ENCODE measurements around the gene ARHGAP30. TPM values are rescaled to one million over a fixed set of nuclear protein-coding genes. Genes with fewer than 3 reads are reported as not detected.
A peak's percentile ranks its signal among the peaks of the same experiment; 100 is the strongest.

Gene ARHGAP30
- total and polyA plus RNA-seq, 2 donors: 40.8 to 65.7 TPM

- WGBS: 62% methylated on average over 2 of the region's 2 CpGs
- Histone ChIP-seq H3K4me3 (ENCODE audit: low read length in 2 of 2) (no peak overlapping the region), H3K4me1 (ENCODE audit: control insufficient read depth in 2 of 2, insufficient read depth in 2 of 2, low read length in 2 of 2) (peaks cover under 1 to 8% of the 10 kb centered on the region in 2 donors), H3K36me3 (ENCODE audit: control insufficient read depth in 2 of 2, insufficient read depth in 2 of 2, low read length in 1 of 2) (peaks cover 5 to 7% of the 10 kb centered on the region in 2 donors), H3K27me3 (ENCODE audit: control insufficient read depth in 2 of 2, insufficient read depth in 1 of 2, low read length in 1 of 2) (no peaks in the 10 kb centered on the region), H3K9me3 (ENCODE audit: control insufficient read depth in 2 of 2, insufficient read depth in 1 of 2, low read length in 1 of 2) (no peaks in the 10 kb centered on the region), H3K27ac (ENCODE audit: low read depth in 1 of 2, low read length in 1 of 2) (no peak overlapping the region)
- no peak for DNase-seq (ENCODE audit: low read depth in 6 of 9, low spot score in 9 of 9)
Observed at GRCh38 chr1:161111527-161111926, 41.8 kb upstream of the ARHGAP30 start.

- Histone ChIP-seq H3K4me1 (ENCODE audit: control insufficient read depth in 2 of 2, insufficient read depth in 2 of 2, low read length in 2 of 2) (peaks cover 0 to 4% of the 10 kb centered on the region in 2 donors), H3K4me3 (ENCODE audit: low read length in 2 of 2) (no peak overlapping the region), H3K27me3 (ENCODE audit: control insufficient read depth in 2 of 2, insufficient read depth in 1 of 2, low read length in 1 of 2) (no peaks in the 10 kb centered on the region), H3K36me3 (ENCODE audit: control insufficient read depth in 2 of 2, insufficient read depth in 2 of 2, low read length in 1 of 2) (peaks cover 5 to 8% of the 10 kb centered on the region in 2 donors), H3K27ac (ENCODE audit: low read depth in 1 of 2, low read length in 1 of 2) (no peak overlapping the region), H3K9me3 (ENCODE audit: control insufficient read depth in 2 of 2, insufficient read depth in 1 of 2, low read length in 1 of 2) (no peaks in the 10 kb centered on the region)
- WGBS: 97% methylated on average over 3 of the region's 3 CpGs
- DNase-seq (ENCODE audit: low read depth in 6 of 9, low spot score in 9 of 9): no peak
Observed at GRCh38 chr1:161111117-161111516, 41.4 kb upstream of the ARHGAP30 start.

GRCh38 chr1:161106431-161106830, 36.7 kb upstream of the ARHGAP30 start:
- WGBS: 99% methylated on average over 1 of the region's 1 CpG
- no peaks in the 10 kb centered on the region for H3K9me3 ChIP-seq (ENCODE audit: control insufficient read depth in 2 of 2, insufficient read depth in 1 of 2, low read length in 1 of 2)
- peaks cover 13 to 19% of the 10 kb centered on the region in 2 donors for H3K36me3 ChIP-seq (ENCODE audit: control insufficient read depth in 2 of 2, insufficient read depth in 2 of 2, low read length in 1 of 2)

GRCh38 chr1:161100556-161100955, 30.9 kb upstream of the ARHGAP30 start:
- H3K27me3 ChIP-seq (ENCODE audit: control insufficient read depth in 2 of 2, insufficient read depth in 1 of 2, low read length in 1 of 2): peaks cover 2 to 14% of the 10 kb centered on the region in 2 donors
- H3K4me3 ChIP-seq (ENCODE audit: low read length in 2 of 2): no peak overlapping the region
- 98% methylated on average over 2 of the region's 2 CpGs for WGBS
- H3K27ac ChIP-seq (ENCODE audit: low read depth in 1 of 2, low read length in 1 of 2): no peak overlapping the region
- H3K4me1 ChIP-seq (ENCODE audit: control insufficient read depth in 2 of 2, insufficient read depth in 2 of 2, low read length in 2 of 2): peaks cover 11 to 20% of the 10 kb centered on the region in 2 donors
- H3K36me3 ChIP-seq (ENCODE audit: control insufficient read depth in 2 of 2, insufficient read depth in 2 of 2, low read length in 1 of 2): peaks cover 21 to 27% of the 10 kb centered on the region in 2 donors
- peaks cover 0 to 5% of the 10 kb centered on the region in 2 donors for H3K9me3 ChIP-seq (ENCODE audit: control insufficient read depth in 2 of 2, insufficient read depth in 1 of 2, low read length in 1 of 2)
- no peak for DNase-seq (ENCODE audit: low read depth in 6 of 9, low spot score in 9 of 9)

More at GRCh38 chr1:161106431-161106830, 36.7 kb upstream of the ARHGAP30 start:
- no peaks in the 10 kb centered on the region for H3K27me3 ChIP-seq (ENCODE audit: control insufficient read depth in 2 of 2, insufficient read depth in 1 of 2, low read length in 1 of 2)
- no peak overlapping the region for H3K27ac ChIP-seq (ENCODE audit: low read depth in 1 of 2, low read length in 1 of 2)
- H3K4me3 ChIP-seq (ENCODE audit: low read length in 2 of 2): no peak overlapping the region
- no peaks in the 10 kb centered on the region for H3K4me1 ChIP-seq (ENCODE audit: control insufficient read depth in 2 of 2, insufficient read depth in 2 of 2, low read length in 2 of 2)
- DNase-seq (ENCODE audit: low read depth in 6 of 9, low spot score in 9 of 9): no peak

GRCh38 chr1:161099090-161099802, 29.6 kb upstream of the ARHGAP30 start:
- H3K4me1 ChIP-seq (ENCODE audit: control insufficient read depth in 2 of 2, insufficient read depth in 2 of 2, low read length in 2 of 2): peaks cover 11 to 20% of the 10 kb centered on the region in 2 donors
- no peak overlapping the region for H3K27ac ChIP-seq (ENCODE audit: low read depth in 1 of 2, low read length in 1 of 2)
- H3K4me3 ChIP-seq (ENCODE audit: low read length in 2 of 2): peak overlapping the region in 1 of 2 donors; percentile 24
- WGBS: 96% methylated on average over 9 of the region's 9 CpGs
- H3K9me3 ChIP-seq (ENCODE audit: control insufficient read depth in 2 of 2, insufficient read depth in 1 of 2, low read length in 1 of 2): peaks cover 0 to 5% of the 10 kb centered on the region in 2 donors
- peaks cover 21 to 27% of the 10 kb centered on the region in 2 donors for H3K36me3 ChIP-seq (ENCODE audit: control insufficient read depth in 2 of 2, insufficient read depth in 2 of 2, low read length in 1 of 2)
- peaks cover 2 to 14% of the 10 kb centered on the region in 2 donors for H3K27me3 ChIP-seq (ENCODE audit: control insufficient read depth in 2 of 2, insufficient read depth in 1 of 2, low read length in 1 of 2)
- no peak for DNase-seq (ENCODE audit: low read depth in 6 of 9, low spot score in 9 of 9)

GRCh38 chr1:161098210-161099068, 28.7 kb upstream of the ARHGAP30 start, which contains the start of gene KLHDC9:
KLHDC9 (plus strand) TSS chr1:161098361; CDS start chr1:161098536, 175 bp downstream.
- peaks cover 2 to 14% of the 10 kb centered on the region in 2 donors for H3K27me3 ChIP-seq (ENCODE audit: control insufficient read depth in 2 of 2, insufficient read depth in 1 of 2, low read length in 1 of 2)
- peak within 1 kb of the TSS; percentile 24 to 59 for H3K4me3 ChIP-seq (ENCODE audit: low read length in 2 of 2)
- peak within 1 kb of the TSS in 1 of 2 donors; percentile 33 for H3K27ac ChIP-seq (ENCODE audit: low read depth in 1 of 2, low read length in 1 of 2)
- H3K9me3 ChIP-seq (ENCODE audit: control insufficient read depth in 2 of 2, insufficient read depth in 1 of 2, low read length in 1 of 2): peaks cover 0 to 5% of the 10 kb centered on the region in 2 donors
- WGBS: 8% methylated on average over 71 of the region's 71 CpGs
- H3K36me3 ChIP-seq (ENCODE audit: control insufficient read depth in 2 of 2, insufficient read depth in 2 of 2, low read length in 1 of 2): peaks cover 21 to 27% of the 10 kb centered on the region in 2 donors
- peaks cover 11 to 20% of the 10 kb centered on the region in 2 donors for H3K4me1 ChIP-seq (ENCODE audit: control insufficient read depth in 2 of 2, insufficient read depth in 2 of 2, low read length in 2 of 2)
- peak in 8 of 9 donors; percentile 22 to 73 (median 46) for DNase-seq (ENCODE audit: low read depth in 6 of 9, low spot score in 9 of 9)

- peaks cover 2 to 14% of the 10 kb centered on the region in 2 donors for H3K27me3 ChIP-seq (ENCODE audit: control insufficient read depth in 2 of 2, insufficient read depth in 1 of 2, low read length in 1 of 2)
- no peak for DNase-seq (ENCODE audit: low read depth in 6 of 9, low spot score in 9 of 9)
- H3K36me3 ChIP-seq (ENCODE audit: control insufficient read depth in 2 of 2, insufficient read depth in 2 of 2, low read length in 1 of 2): peaks cover 13 to 18% of the 10 kb centered on the region in 2 donors
- WGBS: 87% methylated on average over 1 of the region's 1 CpG
- no peak overlapping the region for H3K4me3 ChIP-seq (ENCODE audit: low read length in 2 of 2)
- peaks cover 0 to 5% of the 10 kb centered on the region in 2 donors for H3K9me3 ChIP-seq (ENCODE audit: control insufficient read depth in 2 of 2, insufficient read depth in 1 of 2, low read length in 1 of 2)
- H3K27ac ChIP-seq (ENCODE audit: low read depth in 1 of 2, low read length in 1 of 2): no peak overlapping the region
- H3K4me1 ChIP-seq (ENCODE audit: control insufficient read depth in 2 of 2, insufficient read depth in 2 of 2, low read length in 2 of 2): peaks cover 11 to 20% of the 10 kb centered on the region in 2 donors
Observed at GRCh38 chr1:161096530-161096929, 26.8 kb upstream of the ARHGAP30 start.

GRCh38 chr1:161096015-161096414, 26.3 kb upstream of the ARHGAP30 start:
- no peak for DNase-seq (ENCODE audit: low read depth in 6 of 9, low spot score in 9 of 9)
- WGBS: 94% methylated on average over 2 of the region's 2 CpGs
- H3K27ac ChIP-seq (ENCODE audit: low read depth in 1 of 2, low read length in 1 of 2): no peak overlapping the region

More at GRCh38 chr1:161096015-161096414, 26.3 kb upstream of the ARHGAP30 start:
- Histone ChIP-seq H3K9me3 (ENCODE audit: control insufficient read depth in 2 of 2, insufficient read depth in 1 of 2, low read length in 1 of 2) (peaks cover 0 to 5% of the 10 kb centered on the region in 2 donors), H3K4me1 (ENCODE audit: control insufficient read depth in 2 of 2, insufficient read depth in 2 of 2, low read length in 2 of 2) (peaks cover 11 to 20% of the 10 kb centered on the region in 2 donors), H3K4me3 (ENCODE audit: low read length in 2 of 2) (no peak overlapping the region), H3K36me3 (ENCODE audit: control insufficient read depth in 2 of 2, insufficient read depth in 2 of 2, low read length in 1 of 2) (peaks cover 8 to 14% of the 10 kb centered on the region in 2 donors), H3K27me3 (ENCODE audit: control insufficient read depth in 2 of 2, insufficient read depth in 1 of 2, low read length in 1 of 2) (peaks cover 2 to 14% of the 10 kb centered on the region in 2 donors)

All from thymus (tissue), 11 donors.